ENCODE measurements around the gene ZC3H12D.
"Not testable (repeated sequence)": the region's sequence is repeated elsewhere in the genome, so short reads cannot be mapped to it uniquely, and the experiment has no call there.

ZC3H12D gene

DNA sequence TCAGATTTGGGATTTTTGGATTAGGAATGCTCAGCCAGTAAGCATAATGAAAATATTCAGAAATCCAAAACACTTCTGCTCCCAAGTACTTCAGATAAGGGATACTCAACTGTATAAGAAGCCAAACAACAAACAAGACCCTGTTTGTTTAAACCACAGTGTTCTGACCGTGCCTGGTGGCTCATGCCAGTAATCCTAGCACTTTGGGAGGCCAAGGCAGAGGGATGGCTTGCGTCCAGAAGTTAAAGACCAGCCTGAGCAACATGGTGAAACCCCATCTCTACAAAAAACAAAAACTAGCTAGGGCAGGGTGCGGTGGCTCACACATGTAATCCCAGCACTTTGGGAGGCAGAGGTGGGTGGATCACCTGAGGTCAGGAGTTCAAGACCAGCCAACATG is 24.6 kb downstream of the ZC3H12D start:
- not testable (repeated sequence) for H3K27ac ChIP-seq (ENCODE audit: insufficient read depth, low read depth, low read length, poor library complexity, severe bottlenecking); H3K36me3 ChIP-seq (ENCODE audit: control insufficient read depth, insufficient read depth, low read length); H3K4me3 ChIP-seq (ENCODE audit: insufficient read depth, low read depth, low read length); H3K9me3 ChIP-seq (ENCODE audit: control insufficient read depth, low read length); H3K4me1 ChIP-seq (ENCODE audit: control insufficient read depth, insufficient read depth, low read length); H3K27me3 ChIP-seq (ENCODE audit: control insufficient read depth, insufficient read depth, low read length, poor library complexity, severe bottlenecking)
- WGBS, 2 experiments, result 78 to 89% methylated on average over 3 of the region's 3 CpGs

DNA sequence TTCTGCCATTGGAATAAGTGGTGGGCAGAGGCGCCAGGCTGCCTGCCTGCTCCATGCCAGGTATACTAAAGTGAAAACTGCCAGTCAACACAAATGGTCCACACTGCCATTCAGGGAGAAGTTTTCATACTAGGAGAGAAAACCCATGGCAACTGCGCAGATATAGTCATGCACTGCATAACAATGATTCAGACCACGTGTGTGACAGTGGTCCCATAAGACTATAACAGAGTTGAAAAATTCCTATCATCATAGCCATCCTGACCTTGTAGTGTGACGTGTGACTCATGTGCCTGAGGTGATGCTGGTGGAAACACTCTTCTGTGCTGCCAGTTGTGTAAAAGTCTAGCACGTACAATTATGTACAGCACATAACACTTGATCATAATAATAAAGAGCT is 25.1 kb downstream of the ZC3H12D start:
- Histone ChIP-seq H3K4me1 (ENCODE audit: control insufficient read depth, insufficient read depth, low read length) (no peaks in the 10 kb centered on the region), H3K4me3 (ENCODE audit: insufficient read depth, low read depth, low read length) (no peak overlapping the region), H3K27me3 (ENCODE audit: control insufficient read depth, insufficient read depth, low read length, poor library complexity, severe bottlenecking) (no peaks in the 10 kb centered on the region), H3K27ac (ENCODE audit: insufficient read depth, low read depth, low read length, poor library complexity, severe bottlenecking) (no peak overlapping the region), H3K9me3 (ENCODE audit: control insufficient read depth, low read length) (no peaks in the 10 kb centered on the region), H3K36me3 (ENCODE audit: control insufficient read depth, insufficient read depth, low read length) (no peaks in the 10 kb centered on the region)
- 93 to 97% methylated on average over 5 of the region's 5 CpGs for whole genome bisulfite sequencing, 2 experiments

DNA sequence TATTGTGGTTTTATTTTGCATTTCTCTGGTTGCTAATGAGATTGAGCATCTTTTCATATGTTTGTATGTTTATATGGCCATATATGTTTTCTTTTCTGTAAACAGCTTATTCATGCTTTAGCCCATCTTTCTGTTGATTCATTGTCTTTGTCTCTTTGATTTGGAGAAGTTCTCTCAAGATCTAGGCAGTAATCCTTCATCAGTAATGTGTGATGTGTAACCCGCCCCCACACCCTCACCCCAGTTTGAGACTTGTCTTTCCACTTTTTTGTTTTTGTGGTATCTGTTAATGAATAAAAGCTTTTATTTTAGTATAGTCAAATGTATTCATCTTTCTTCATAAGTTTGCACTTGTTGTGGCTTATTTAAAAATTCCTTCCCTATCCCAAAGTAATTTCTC is 26.0 kb downstream of the ZC3H12D start:
- Histone ChIP-seq H3K9me3 (ENCODE audit: control insufficient read depth, low read length) (no peaks in the 10 kb centered on the region), H3K36me3 (ENCODE audit: control insufficient read depth, insufficient read depth, low read length) (no peaks in the 10 kb centered on the region), H3K4me1 (ENCODE audit: control insufficient read depth, insufficient read depth, low read length) (no peaks in the 10 kb centered on the region), H3K27me3 (ENCODE audit: control insufficient read depth, insufficient read depth, low read length, poor library complexity, severe bottlenecking) (no peaks in the 10 kb centered on the region), H3K27ac (ENCODE audit: insufficient read depth, low read depth, low read length, poor library complexity, severe bottlenecking) (no peak overlapping the region), H3K4me3 (ENCODE audit: insufficient read depth, low read depth, low read length) (no peak overlapping the region)
- WGBS, 2 experiments, result no CpG with 5 or more reads among the region's 1 CpG

DNA sequence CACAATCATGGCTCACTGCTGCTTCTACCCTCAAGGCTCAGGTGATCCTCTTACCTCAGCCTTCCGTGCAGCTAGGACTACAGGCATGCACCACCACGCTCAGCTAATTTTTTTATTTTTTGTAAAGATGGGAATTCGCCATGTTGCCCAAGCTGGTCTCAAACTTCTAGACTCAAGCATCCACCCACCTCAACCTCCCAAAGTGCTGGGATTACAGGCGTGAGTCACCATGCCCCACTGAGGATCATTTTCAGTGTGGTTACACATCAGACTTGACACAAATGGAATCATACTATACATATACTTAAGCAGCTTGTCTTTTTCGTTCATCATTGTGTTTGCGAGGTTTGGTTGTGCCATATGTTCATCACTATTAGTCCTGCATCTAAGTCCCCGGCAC is 26.6 kb downstream of the ZC3H12D start:
- no peak overlapping the region for H3K4me3 ChIP-seq (ENCODE audit: insufficient read depth, low read depth, low read length)
- no peaks in the 10 kb centered on the region for H3K36me3 ChIP-seq (ENCODE audit: control insufficient read depth, insufficient read depth, low read length)
- peaks cover 1% of the 10 kb centered on the region for H3K27me3 ChIP-seq (ENCODE audit: control insufficient read depth, insufficient read depth, low read length, poor library complexity, severe bottlenecking)
- H3K4me1 ChIP-seq (ENCODE audit: control insufficient read depth, insufficient read depth, low read length), result no peaks in the 10 kb centered on the region
- no peak overlapping the region for H3K27ac ChIP-seq (ENCODE audit: insufficient read depth, low read depth, low read length, poor library complexity, severe bottlenecking)
- WGBS, 2 experiments, result 91 to 94% methylated on average over 7 of the region's 7 CpGs
- no peaks in the 10 kb centered on the region for H3K9me3 ChIP-seq (ENCODE audit: control insufficient read depth, low read length)

DNA sequence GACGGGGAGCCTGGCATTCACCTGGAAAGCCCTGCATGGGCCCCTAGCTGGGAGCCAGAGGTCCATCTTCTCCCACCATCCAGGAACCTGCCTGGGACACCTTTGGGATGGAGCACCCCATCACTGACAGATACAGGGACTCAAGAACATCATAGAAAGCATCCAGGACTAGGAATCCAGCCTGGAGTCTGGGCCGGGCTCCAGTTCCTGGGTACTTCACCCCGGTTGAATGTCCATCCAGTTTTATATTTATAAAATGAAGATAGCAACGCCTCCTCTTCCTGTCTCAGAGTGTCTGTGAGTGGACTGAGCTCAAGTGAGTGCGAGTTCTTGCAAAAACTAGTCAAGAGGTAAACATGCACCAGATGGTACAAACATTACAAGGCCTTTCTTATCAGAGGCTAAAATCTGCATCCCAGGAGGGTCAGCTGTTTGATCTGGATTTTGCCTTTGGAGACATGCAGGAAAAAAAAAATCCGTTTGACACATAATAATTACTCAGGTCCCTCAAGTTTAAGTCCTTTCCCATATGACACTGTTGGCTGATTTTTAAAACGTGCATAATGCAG is 27.4 kb downstream of the ZC3H12D start:
- peaks cover 9% of the 10 kb centered on the region for H3K27me3 ChIP-seq (ENCODE audit: control insufficient read depth, insufficient read depth, low read length, poor library complexity, severe bottlenecking)
- WGBS, 2 experiments, result 93% methylated on average over 7 of the region's 7 CpGs
- H3K36me3 ChIP-seq (ENCODE audit: control insufficient read depth, insufficient read depth, low read length), result no peaks in the 10 kb centered on the region

DNA sequence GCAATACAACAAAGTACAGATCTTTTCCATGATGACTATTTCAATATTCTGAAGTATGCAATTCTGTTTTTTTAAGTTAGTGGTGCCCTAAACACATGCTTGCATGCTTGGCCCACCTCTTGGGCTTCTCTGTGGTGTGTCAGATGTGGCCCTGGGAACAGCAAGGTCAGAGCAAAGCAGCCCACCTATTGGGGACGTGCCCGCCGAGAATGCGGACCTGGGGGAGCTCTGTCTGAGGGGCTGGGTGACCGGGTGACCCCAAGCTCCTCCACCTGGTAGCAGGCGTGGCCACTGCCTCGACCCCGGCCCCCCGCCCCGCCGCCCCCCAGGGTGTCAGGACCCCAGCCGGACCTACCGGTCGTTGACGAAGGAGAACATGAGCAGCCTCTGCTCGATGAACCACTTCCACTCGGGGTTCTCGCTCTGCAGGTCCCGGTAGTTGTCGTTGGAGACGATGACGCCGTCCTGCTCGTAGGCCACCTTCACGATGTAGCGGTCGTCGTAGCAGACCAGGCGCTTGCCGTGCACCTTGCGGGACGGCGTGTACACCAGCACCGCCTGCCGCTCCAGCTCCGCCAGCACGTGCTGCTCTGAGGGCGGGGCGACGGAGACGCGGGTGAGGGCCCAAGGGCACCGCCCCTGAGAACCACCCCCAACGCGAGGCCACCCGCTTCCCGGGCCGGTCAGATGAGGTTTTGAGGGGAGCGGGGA is 28.3 kb downstream of the ZC3H12D start:
- no peak overlapping the region for H3K27ac ChIP-seq (ENCODE audit: insufficient read depth, low read depth, low read length, poor library complexity, severe bottlenecking)
- no peak overlapping the region for H3K4me3 ChIP-seq (ENCODE audit: insufficient read depth, low read depth, low read length)
- WGBS, 2 experiments, result 93 to 94% methylated on average over 49 of the region's 49 CpGs
- H3K4me1 ChIP-seq (ENCODE audit: control insufficient read depth, insufficient read depth, low read length), result peaks cover 2% of the 10 kb centered on the region
- H3K9me3 ChIP-seq (ENCODE audit: control insufficient read depth, low read length), result no peaks in the 10 kb centered on the region
- H3K36me3 ChIP-seq (ENCODE audit: control insufficient read depth, insufficient read depth, low read length), result no peaks in the 10 kb centered on the region
- peaks cover 18% of the 10 kb centered on the region for H3K27me3 ChIP-seq (ENCODE audit: control insufficient read depth, insufficient read depth, low read length, poor library complexity, severe bottlenecking)

More for the DNA sequence above, 27.4 kb downstream of the ZC3H12D start:
- no peaks in the 10 kb centered on the region for H3K9me3 ChIP-seq (ENCODE audit: control insufficient read depth, low read length)
- no peak overlapping the region for H3K27ac ChIP-seq (ENCODE audit: insufficient read depth, low read depth, low read length, poor library complexity, severe bottlenecking)
- H3K4me1 ChIP-seq (ENCODE audit: control insufficient read depth, insufficient read depth, low read length), result no peaks in the 10 kb centered on the region
- no peak overlapping the region for H3K4me3 ChIP-seq (ENCODE audit: insufficient read depth, low read depth, low read length)

DNA sequence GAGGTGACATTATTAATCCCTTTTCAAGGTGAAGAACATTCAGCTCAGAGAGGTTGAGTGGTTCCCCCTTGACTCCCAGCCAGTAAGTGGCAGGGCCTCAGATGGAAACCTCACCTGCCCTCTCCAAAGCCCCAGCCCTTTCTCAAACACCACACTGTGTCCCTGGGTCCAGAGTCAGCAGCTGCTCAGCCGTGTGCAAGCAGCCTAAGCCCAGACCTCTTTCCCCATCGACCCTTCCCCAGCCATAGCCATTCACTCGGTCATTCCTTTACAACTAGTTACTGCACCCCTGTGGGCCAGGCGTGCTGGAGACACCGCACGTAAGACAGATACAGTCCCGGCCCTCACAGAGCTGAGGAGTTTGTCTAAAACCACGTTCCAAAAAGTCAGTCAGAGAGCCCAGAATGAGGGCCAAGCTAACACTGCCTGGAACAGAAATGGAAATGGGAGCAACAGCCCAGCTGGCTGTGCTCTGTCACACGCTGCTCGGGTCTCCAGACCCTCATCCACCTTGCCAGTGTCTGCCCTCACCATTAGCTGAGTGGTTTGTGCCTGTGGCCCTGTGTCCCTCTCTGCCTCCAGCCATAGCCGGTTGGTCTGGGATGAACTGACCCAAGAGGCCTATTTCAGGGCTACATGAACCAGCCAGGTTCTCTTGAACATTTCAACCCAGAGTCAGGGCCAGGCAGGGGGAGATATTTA is 29.6 kb downstream of the ZC3H12D start:
- no peak overlapping the region for H3K27ac ChIP-seq (ENCODE audit: insufficient read depth, low read depth, low read length, poor library complexity, severe bottlenecking)
- WGBS, 2 experiments, result 91 to 92% methylated on average over 11 of the region's 11 CpGs

DNA sequence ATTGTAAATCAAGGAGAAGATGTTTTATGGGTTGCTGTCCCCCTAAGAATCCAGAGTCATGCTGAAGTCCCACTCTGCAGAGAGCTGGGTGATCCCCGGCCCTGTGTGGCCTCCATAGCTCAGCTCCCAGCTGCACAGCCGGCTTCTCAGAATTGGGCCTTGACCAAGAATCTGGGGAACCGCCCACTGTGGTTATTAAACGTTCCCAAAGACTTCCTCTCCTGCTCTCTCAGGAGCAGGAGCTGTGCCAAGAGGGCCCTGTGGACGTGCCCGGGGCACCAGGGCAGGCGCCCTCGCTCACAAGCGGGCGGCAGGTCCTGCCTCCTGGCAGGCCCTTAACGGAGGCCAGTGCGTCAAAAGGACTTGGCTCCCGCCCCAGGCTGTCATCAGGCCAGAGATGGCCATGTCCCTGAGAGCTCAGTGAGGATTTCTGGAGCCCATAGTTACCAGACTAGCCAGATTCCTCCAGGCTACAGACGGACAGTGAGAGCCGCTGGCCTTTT is 30.4 kb downstream of the ZC3H12D start:
- Histone ChIP-seq H3K36me3 (ENCODE audit: control insufficient read depth, insufficient read depth, low read length) (no peaks in the 10 kb centered on the region), H3K4me3 (ENCODE audit: insufficient read depth, low read depth, low read length) (no peak overlapping the region), H3K27me3 (ENCODE audit: control insufficient read depth, insufficient read depth, low read length, poor library complexity, severe bottlenecking) (peaks cover 39% of the 10 kb centered on the region), H3K27ac (ENCODE audit: insufficient read depth, low read depth, low read length, poor library complexity, severe bottlenecking) (no peak overlapping the region), H3K9me3 (ENCODE audit: control insufficient read depth, low read length) (no peaks in the 10 kb centered on the region), H3K4me1 (ENCODE audit: control insufficient read depth, insufficient read depth, low read length) (peaks cover 4% of the 10 kb centered on the region)
- WGBS, 2 experiments, result 90% methylated on average over 15 of the region's 15 CpGs

More for the DNA sequence above, 29.6 kb downstream of the ZC3H12D start:
- Histone ChIP-seq H3K4me3 (ENCODE audit: insufficient read depth, low read depth, low read length) (no peak overlapping the region), H3K4me1 (ENCODE audit: control insufficient read depth, insufficient read depth, low read length) (peaks cover 4% of the 10 kb centered on the region), H3K36me3 (ENCODE audit: control insufficient read depth, insufficient read depth, low read length) (no peaks in the 10 kb centered on the region), H3K27me3 (ENCODE audit: control insufficient read depth, insufficient read depth, low read length, poor library complexity, severe bottlenecking) (peaks cover 31% of the 10 kb centered on the region), H3K9me3 (ENCODE audit: control insufficient read depth, low read length) (no peaks in the 10 kb centered on the region)

DNA sequence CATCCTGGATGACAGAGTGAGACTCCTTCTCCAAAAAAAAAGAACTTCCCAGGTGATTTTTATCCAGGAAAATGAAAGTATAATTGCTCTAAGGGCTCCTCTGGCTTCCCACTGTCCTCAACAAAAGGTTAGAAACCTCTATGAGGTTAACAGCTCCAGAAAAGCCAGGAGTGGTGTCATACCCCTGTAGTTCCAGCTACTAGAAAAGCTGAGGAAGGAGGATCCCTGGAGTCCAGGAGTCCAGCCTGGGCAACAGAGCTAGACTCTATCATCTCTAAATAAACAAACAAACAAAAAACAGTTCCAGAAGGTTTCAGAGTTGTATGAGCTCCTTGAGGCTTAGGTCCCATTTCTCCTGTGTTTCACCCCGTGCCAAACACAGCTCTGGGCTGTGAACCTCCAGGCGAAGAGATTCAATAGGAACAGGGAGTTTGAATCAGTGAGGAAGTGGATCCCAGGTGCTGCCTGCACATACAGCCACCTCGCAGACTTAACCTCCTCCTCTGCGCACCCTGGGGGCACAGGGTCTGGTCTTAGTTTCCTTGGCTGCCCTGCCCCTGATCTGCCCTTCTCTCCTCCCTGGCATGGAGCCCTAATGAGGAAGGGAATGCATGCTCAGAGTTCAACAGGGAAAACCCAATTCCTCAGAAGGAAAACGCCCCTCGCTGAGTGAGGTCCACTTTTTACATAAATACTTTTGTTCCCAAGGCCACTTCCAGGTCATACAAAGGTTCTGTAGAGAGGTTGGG is 31.0 kb downstream of the ZC3H12D start:
- Histone ChIP-seq H3K4me1 (ENCODE audit: control insufficient read depth, insufficient read depth, low read length) (peaks cover 4% of the 10 kb centered on the region), H3K27me3 (ENCODE audit: control insufficient read depth, insufficient read depth, low read length, poor library complexity, severe bottlenecking) (peaks cover 43% of the 10 kb centered on the region), H3K27ac (ENCODE audit: insufficient read depth, low read depth, low read length, poor library complexity, severe bottlenecking) (no peak overlapping the region), H3K4me3 (ENCODE audit: insufficient read depth, low read depth, low read length) (no peak overlapping the region), H3K9me3 (ENCODE audit: control insufficient read depth, low read length) (no peaks in the 10 kb centered on the region), H3K36me3 (ENCODE audit: control insufficient read depth, insufficient read depth, low read length) (no peaks in the 10 kb centered on the region)
- WGBS, 2 experiments, result 92 to 97% methylated on average over 5 to 6 of the region's 6 CpGs

Data from ectodermal cell (in vitro differentiated cells).